Endodermal cell (in vitro differentiated cells): ENCODE data around the gene GAREM1. TPM values are rescaled to one million over a fixed set of nuclear protein-coding genes. Genes with fewer than 3 reads are reported as not detected.

Experiments used
- DNase-seq: peaks from one replicate; pipeline ENCODE4 v3.0.0-alpha.2; 2017
- H3K27ac ChIP-seq: 2 replicates; pipeline ENCODE4 v1.5.1; 2013; ENCODE audit warnings: mild to moderate bottlenecking, low read depth, low read length, moderate library complexity
- H3K27me3 ChIP-seq: 2 replicates; pipeline ENCODE4 v1.6.1; 2013; ENCODE audit warnings: mild to moderate bottlenecking, low read length, moderate library complexity; ENCODE audit not compliant: insufficient read depth, control insufficient read depth, poor library complexity, severe bottlenecking
- H3K36me3 ChIP-seq: 2 replicates; pipeline ENCODE4 v1.7.0; 2013; ENCODE audit warnings: mild to moderate bottlenecking, low read length, moderate library complexity; ENCODE audit not compliant: control insufficient read depth, insufficient read depth
- H3K4me1 ChIP-seq: one replicate; pipeline ENCODE4 v1.7.0; 2013; ENCODE audit warnings: low read length; ENCODE audit not compliant: control insufficient read depth, insufficient read depth
- H3K4me3 ChIP-seq: 2 replicates; pipeline ENCODE4 v1.5.1; 2013; ENCODE audit warnings: mild to moderate bottlenecking, low read length, moderate library complexity
- H3K9ac ChIP-seq: 2 replicates; pipeline ENCODE4 v1.6.1; 2013; ENCODE audit warnings: mild to moderate bottlenecking, low read length, moderate library complexity; ENCODE audit not compliant: poor library complexity, severe bottlenecking; ENCODE audit errors: extremely low read depth
- H3K9me3 ChIP-seq: 2 replicates; pipeline ENCODE4 v1.6.1; 2013; ENCODE audit warnings: mild to moderate bottlenecking, low read length, moderate library complexity; ENCODE audit not compliant: control insufficient read depth
- H3K27ac Mint-ChIP-seq: 2 replicates; pipeline ENCODE4 v1.8.0; 2020; ENCODE audit warnings: mixed read lengths
- H3K27me3 Mint-ChIP-seq: 2 replicates; pipeline ENCODE4 v1.8.0; 2021; ENCODE audit warnings: mild to moderate bottlenecking, mixed read lengths; ENCODE audit not compliant: insufficient read depth
- H3K36me3 Mint-ChIP-seq: 2 replicates; pipeline ENCODE4 v1.8.0; 2020; ENCODE audit warnings: low read depth, mixed read lengths
- H3K4me1 Mint-ChIP-seq: 2 replicates; pipeline ENCODE4 v1.8.0; 2020; ENCODE audit warnings: mixed read lengths
- H3K4me3 Mint-ChIP-seq: 2 replicates; pipeline ENCODE4 v1.8.0; 2020; ENCODE audit warnings: mild to moderate bottlenecking, moderate library complexity, mixed read lengths
- H3K9me3 Mint-ChIP-seq: 2 replicates; pipeline ENCODE4 v1.8.0; 2020; ENCODE audit warnings: mild to moderate bottlenecking, mixed read lengths
- WGBS, 2 experiments: methylation state at CpG; one replicate each; pipeline versions ENCODE4 v1.1.5 to v1.1.7; 2013; ENCODE audit warnings: missing lambda C conversion rate in 2 of 2, mixed read lengths in 1 of 2; ENCODE audit not compliant: insufficient coverage in 1 of 2, insufficient read length in 1 of 2; 5-methylcytosine and 5-hydroxymethylcytosine counted together
- total RNA-seq, 2 donors: library from RNA; stranded (reverse); fragmentation: NEBNext Ultra II Directional in 1 of 2; extraction: Animal tissue kit (Norgen Biotek cat#: 25700) in 1 of 2; gene quantifications; 2 replicates in 1 of 2; 3 replicates in 1 of 2; pipeline ENCODE4 v1.2.1, GENCODE V29; 2021
- TF ChIP-seq, protein P1 (sequence below): fragments of 200-600 bp; sonication (generic); conservative IDR thresholded peaks from 2 replicates; pipeline ENCODE4 v1.5.0; 2021; ENCODE audit warnings: antibody characterized with exemption, mild to moderate bottlenecking

GAREM1 gene
- total RNA-seq, 2 donors from 2014 or later, result 9.2 to 9.4 TPM

DNA sequence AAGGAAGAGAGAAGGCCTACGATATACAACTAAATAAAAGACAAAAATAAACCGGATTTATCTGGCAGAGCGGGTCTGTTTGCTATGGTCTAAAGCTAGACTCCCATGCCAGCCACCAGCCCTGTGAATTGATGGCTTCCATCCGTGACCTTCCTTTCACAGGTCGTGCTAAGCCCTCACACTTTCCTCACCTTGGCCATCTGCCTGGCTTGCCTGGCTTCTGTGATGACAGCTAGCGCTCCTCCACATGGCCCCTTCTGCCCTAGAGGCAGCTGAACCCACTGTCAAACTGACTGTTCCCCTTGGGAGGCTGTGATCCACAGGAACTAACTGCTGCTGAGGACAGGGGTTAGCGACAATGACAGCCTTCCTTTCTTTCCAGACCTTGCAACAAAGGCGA lies 32.5 kb downstream of the GAREM1 start:
- peak; percentile 47 for DNase-seq
- 82 to 88% methylated on average over 3 to 8 of the region's 8 CpGs for WGBS, 2 experiments
- Mint-ChIP-seq H3K27ac (no peak overlapping the region), H3K36me3 (no peaks in the 10 kb centered on the region), H3K9me3 (no peaks in the 10 kb centered on the region), H3K27me3 (peaks cover 21% of the 10 kb centered on the region), H3K4me1 (peaks cover 35% of the 10 kb centered on the region), H3K4me3 (no peak overlapping the region)
- Histone ChIP-seq H3K9ac (no peak overlapping the region), H3K36me3 (no peaks in the 10 kb centered on the region), H3K4me3 (no peak overlapping the region), H3K27me3 (no peaks in the 10 kb centered on the region), H3K9me3 (no peaks in the 10 kb centered on the region), H3K27ac (no peak overlapping the region), H3K4me1 (no peaks in the 10 kb centered on the region)
- TF ChIP-seq, protein P1, sequence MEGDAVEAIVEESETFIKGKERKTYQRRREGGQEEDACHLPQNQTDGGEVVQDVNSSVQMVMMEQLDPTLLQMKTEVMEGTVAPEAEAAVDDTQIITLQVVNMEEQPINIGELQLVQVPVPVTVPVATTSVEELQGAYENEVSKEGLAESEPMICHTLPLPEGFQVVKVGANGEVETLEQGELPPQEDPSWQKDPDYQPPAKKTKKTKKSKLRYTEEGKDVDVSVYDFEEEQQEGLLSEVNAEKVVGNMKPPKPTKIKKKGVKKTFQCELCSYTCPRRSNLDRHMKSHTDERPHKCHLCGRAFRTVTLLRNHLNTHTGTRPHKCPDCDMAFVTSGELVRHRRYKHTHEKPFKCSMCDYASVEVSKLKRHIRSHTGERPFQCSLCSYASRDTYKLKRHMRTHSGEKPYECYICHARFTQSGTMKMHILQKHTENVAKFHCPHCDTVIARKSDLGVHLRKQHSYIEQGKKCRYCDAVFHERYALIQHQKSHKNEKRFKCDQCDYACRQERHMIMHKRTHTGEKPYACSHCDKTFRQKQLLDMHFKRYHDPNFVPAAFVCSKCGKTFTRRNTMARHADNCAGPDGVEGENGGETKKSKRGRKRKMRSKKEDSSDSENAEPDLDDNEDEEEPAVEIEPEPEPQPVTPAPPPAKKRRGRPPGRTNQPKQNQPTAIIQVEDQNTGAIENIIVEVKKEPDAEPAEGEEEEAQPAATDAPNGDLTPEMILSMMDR, result no peak

DNA sequence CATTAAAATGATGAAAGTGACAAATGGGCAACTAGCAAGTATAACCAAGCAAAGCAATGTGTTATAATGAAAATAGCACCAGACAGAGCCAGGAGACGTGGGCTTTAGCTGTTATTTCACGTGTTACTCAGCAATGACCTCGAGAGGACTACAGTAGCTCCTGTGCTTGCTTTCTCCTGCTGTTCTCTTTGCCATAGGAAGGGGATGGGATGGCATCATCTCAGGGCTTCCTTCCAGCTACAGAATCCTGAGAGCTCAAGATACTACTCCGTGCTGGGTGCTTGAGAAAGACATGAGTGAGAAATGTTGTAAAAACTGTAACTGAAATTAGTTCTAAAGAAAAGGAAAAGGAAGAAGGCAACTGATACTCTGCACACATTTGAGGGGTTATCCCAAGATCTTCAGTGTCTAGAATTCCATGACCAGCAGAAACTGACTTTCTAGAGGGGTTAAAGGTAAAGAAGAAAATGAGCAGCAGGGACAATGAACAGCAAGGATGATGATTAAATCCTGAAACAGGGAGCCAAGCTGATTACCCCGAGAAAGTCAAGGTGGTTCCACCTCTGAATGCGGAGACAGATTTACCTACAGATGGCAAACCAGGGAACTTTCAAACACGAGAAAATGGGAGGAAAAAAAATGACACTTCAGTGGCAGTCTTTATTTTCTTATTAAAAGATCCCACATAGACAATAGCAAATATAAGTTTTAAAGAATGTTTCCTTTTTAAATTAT lies 33.4 kb downstream of the GAREM1 start:
- TF ChIP-seq, protein P1, result no peak
- H3K9ac ChIP-seq, result no peak overlapping the region
- H3K36me3 Mint-ChIP-seq, result no peaks in the 10 kb centered on the region
- H3K4me3 Mint-ChIP-seq, result no peak overlapping the region
- peaks cover 26% of the 10 kb centered on the region for H3K27me3 Mint-ChIP-seq
- no peaks in the 10 kb centered on the region for H3K27me3 ChIP-seq
- no peak overlapping the region for H3K27ac Mint-ChIP-seq
- WGBS, 2 experiments, result 80 to 95% methylated on average over 6 to 7 of the region's 7 CpGs
- H3K9me3 ChIP-seq, result peaks cover 3% of the 10 kb centered on the region
- H3K27ac ChIP-seq, result no peak overlapping the region
- H3K36me3 ChIP-seq, result no peaks in the 10 kb centered on the region
- H3K4me1 ChIP-seq, result no peaks in the 10 kb centered on the region
- no peak for DNase-seq
- H3K9me3 Mint-ChIP-seq, result peaks cover 6% of the 10 kb centered on the region
- H3K4me1 Mint-ChIP-seq, result peaks cover 35% of the 10 kb centered on the region
- no peak overlapping the region for H3K4me3 ChIP-seq

DNA sequence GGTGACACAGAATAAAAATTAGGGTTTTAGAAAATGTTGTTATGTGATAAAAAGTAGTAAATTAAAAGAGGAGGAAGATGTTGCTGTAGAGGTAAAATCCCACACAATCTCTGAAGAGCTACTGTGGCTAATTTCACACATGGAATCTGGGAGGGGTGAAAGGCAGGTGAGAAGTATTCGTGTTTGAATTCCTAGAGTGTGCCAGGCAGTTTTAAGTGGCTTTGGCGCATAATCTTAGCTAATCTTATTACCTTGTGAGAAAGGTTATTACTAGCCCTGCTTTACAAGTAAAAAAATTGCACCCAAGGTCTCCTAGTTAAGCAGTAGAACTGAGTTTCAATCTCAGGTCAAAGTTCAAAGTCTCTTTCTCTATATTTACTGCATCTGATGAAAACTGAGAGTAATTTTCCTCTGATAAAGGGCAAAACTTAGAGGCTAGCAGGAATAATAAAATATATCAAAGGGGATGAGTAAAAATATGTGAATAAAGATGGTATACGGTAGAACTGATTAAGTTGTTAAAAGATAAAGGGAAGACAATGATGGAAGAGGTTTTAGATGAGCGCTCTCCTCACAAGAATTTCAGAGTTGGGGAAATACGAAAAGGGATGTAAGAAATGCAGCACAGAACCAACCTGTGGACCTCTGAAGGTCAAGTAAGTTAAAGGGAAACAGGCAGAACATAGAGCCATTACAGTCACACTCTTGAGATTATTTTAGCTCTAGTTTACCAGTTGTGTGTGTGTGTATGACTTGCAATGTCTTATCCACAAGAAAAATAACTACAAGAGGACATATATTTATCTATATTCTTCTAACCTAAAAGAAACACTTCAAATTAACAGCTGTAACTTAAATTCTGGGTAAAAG lies 34.8 kb downstream of the GAREM1 start:
- Histone ChIP-seq H3K9ac (no peak overlapping the region), H3K27ac (no peak overlapping the region)

More for the DNA sequence above, 34.8 kb downstream of the GAREM1 start:
- H3K9me3 Mint-ChIP-seq, result peaks cover 13% of the 10 kb centered on the region
- peaks cover 33% of the 10 kb centered on the region for H3K27me3 Mint-ChIP-seq
- TF ChIP-seq, protein P1, result no peak
- no peak overlapping the region for H3K4me3 Mint-ChIP-seq
- Histone ChIP-seq H3K27me3 (no peaks in the 10 kb centered on the region), H3K36me3 (no peaks in the 10 kb centered on the region), H3K4me3 (peak overlapping the region; percentile 41), H3K4me1 (no peaks in the 10 kb centered on the region), H3K9me3 (peaks cover 17% of the 10 kb centered on the region)
- H3K36me3 Mint-ChIP-seq, result peaks cover 2% of the 10 kb centered on the region
- H3K27ac Mint-ChIP-seq, result no peak overlapping the region
- 76 to 87% methylated on average over 5 of the region's 5 CpGs for WGBS, 2 experiments
- DNase-seq, result peak; percentile 46
- peaks cover 35% of the 10 kb centered on the region for H3K4me1 Mint-ChIP-seq
